Measurements from ENCODE around the gene CDH23.
A peak's percentile ranks its signal among the peaks of the same experiment; 100 is the strongest.

The CDH23 gene

GRCh38 chr10:71743089-71743838 is 346.5 kb downstream of the CDH23 start:
- no peak for DNase-seq (ENCODE audit: low read depth)
- H3K4me3 ChIP-seq (ENCODE audit: low read length), result no peak overlapping the region
- TF ChIP-seq, protein P1, sequence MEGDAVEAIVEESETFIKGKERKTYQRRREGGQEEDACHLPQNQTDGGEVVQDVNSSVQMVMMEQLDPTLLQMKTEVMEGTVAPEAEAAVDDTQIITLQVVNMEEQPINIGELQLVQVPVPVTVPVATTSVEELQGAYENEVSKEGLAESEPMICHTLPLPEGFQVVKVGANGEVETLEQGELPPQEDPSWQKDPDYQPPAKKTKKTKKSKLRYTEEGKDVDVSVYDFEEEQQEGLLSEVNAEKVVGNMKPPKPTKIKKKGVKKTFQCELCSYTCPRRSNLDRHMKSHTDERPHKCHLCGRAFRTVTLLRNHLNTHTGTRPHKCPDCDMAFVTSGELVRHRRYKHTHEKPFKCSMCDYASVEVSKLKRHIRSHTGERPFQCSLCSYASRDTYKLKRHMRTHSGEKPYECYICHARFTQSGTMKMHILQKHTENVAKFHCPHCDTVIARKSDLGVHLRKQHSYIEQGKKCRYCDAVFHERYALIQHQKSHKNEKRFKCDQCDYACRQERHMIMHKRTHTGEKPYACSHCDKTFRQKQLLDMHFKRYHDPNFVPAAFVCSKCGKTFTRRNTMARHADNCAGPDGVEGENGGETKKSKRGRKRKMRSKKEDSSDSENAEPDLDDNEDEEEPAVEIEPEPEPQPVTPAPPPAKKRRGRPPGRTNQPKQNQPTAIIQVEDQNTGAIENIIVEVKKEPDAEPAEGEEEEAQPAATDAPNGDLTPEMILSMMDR (conservative IDR thresholded peaks at IDR 0.05; ENCODE audit: low read depth, low read length), result no peak

- no peak for DNase-seq (ENCODE audit: low read depth)
- no peak overlapping the region for H3K4me3 ChIP-seq (ENCODE audit: low read length)
- TF ChIP-seq, protein P1 (conservative IDR thresholded peaks at IDR 0.05; ENCODE audit: low read depth, low read length), result no peak
Observed at GRCh38 chr10:71743866-71744265, 347.1 kb downstream of the CDH23 start.

GRCh38 chr10:71744897-71745663 is 348.4 kb downstream of the CDH23 start:
- H3K4me3 ChIP-seq (ENCODE audit: low read length), result no peak overlapping the region
- TF ChIP-seq, protein P1 (conservative IDR thresholded peaks at IDR 0.05; ENCODE audit: low read depth, low read length), result no peak
- DNase-seq (ENCODE audit: low read depth), result no peak

- DNase-seq (ENCODE audit: low read depth), result no peak
- no peak overlapping the region for H3K4me3 ChIP-seq (ENCODE audit: low read length)
- TF ChIP-seq, protein P1 (conservative IDR thresholded peaks at IDR 0.05; ENCODE audit: low read depth, low read length), result no peak
Observed at GRCh38 chr10:71745664-71746250, 349.0 kb downstream of the CDH23 start.

- TF ChIP-seq, protein P1 (conservative IDR thresholded peaks at IDR 0.05; ENCODE audit: low read depth, low read length), result peak; percentile 37
- no peak for DNase-seq (ENCODE audit: low read depth)
Observed at GRCh38 chr10:71746344-71747037, 349.8 kb downstream of the CDH23 start.

GRCh38 chr10:71747039-71747531 is 350.4 kb downstream of the CDH23 start:
- TF ChIP-seq, protein P1 (conservative IDR thresholded peaks at IDR 0.05; ENCODE audit: low read depth, low read length), result no peak
- H3K4me3 ChIP-seq (ENCODE audit: low read length), result no peak overlapping the region
- DNase-seq (ENCODE audit: low read depth), result no peak

More at GRCh38 chr10:71746344-71747037, 349.8 kb downstream of the CDH23 start:
- H3K4me3 ChIP-seq (ENCODE audit: low read length), result no peak overlapping the region

All from retinal pigment epithelial cell (primary cell).